GM12878 (cell line): Measurements from ENCODE around the gene NIPA2. TPM values are rescaled to one million over a fixed set of nuclear protein-coding genes. Genes with fewer than 3 reads are reported as not detected.

Experiments
- ATAC-seq: fragments of 200-7000 bp; cut with Tn5 transposase; 3 replicates; pipeline ENCODE4 v1.9.1; 2020; ENCODE audit warnings: mild to moderate bottlenecking, moderate library complexity
- Bru-seq: library from RNA; stranded (reverse); fragments of 400-500 nt; gene quantifications from one replicate; lab custom pipeline; 2021; lab: Mats Ljungman, UMichigan
- BruChase-seq, 2 experiments: library from RNA; stranded (reverse); fragments of 400-500 nt; gene quantifications; one replicate each; lab custom pipeline; 2021; lab: Mats Ljungman, UMichigan
- BruUV-seq: library from RNA; stranded (reverse); fragments of 400-500 nt; replicated peaks from 2 replicates; lab custom pipeline; 2021; lab: Mats Ljungman, UMichigan
- CTCF ChIA-PET: fragments of 300-600 bp; sonication (Branson Sonifier 250); formaldehyde crosslinking; extraction: SDS; loops from one replicate; lab custom pipeline; 2021; ENCODE audit warnings: inconsistent platforms; lab: Yijun Ruan, JAX
- POLR2A ChIA-PET: fragments of 350-600 bp; formaldehyde crosslinking; extraction: SDS; loops from one replicate; lab custom pipeline; 2021; ENCODE audit warnings: inconsistent platforms; lab: Charles Lee
- RAD21 ChIA-PET: fragments of 300-600 bp; sonication (Branson Sonifier 250); formaldehyde crosslinking; loops from one replicate; lab custom pipeline; 2023; ENCODE audit warnings: antibody characterized with exemption; ENCODE audit not compliant: unreplicated experiment; lab: Charles Lee
- SMC1A ChIA-PET: fragments of 300-600 bp; sonication (Branson Sonifier 250); formaldehyde crosslinking; loops from one replicate; lab custom pipeline; 2023; ENCODE audit not compliant: unreplicated experiment, uncharacterized antibody; lab: Charles Lee
- DNase-seq: peaks from one replicate; pipeline ENCODE4 v3.0.0-alpha.2; 2011; ENCODE audit warnings: low read depth, low spot score
- FAIRE-seq: peaks from 3 replicates; lab custom pipeline; 2011; peaks lifted over from hg19 to GRCh38; lab: Jason Lieb, UNC
- H2AFZ ChIP-seq: 2 replicates; pipeline ENCODE4 v1.6.0; 2011; ENCODE audit warnings: low read depth, low read length, control low read depth; ENCODE audit not compliant: control insufficient read depth
- H3K27ac ChIP-seq: 2 replicates; pipeline ENCODE4 v1.5.1; 2011; ENCODE audit warnings: control low read depth; ENCODE audit not compliant: control insufficient read depth, insufficient read depth
- H3K27me3 ChIP-seq, 2 experiments: replicated peaks in 1 of 2; 2 replicates each; pipeline versions ENCODE4 v1.6.0 to v1.6.1; 2011; ENCODE audit warnings: low read length in 1 of 2; ENCODE audit not compliant: control insufficient read depth in 2 of 2, insufficient read depth in 2 of 2
- H3K36me3 ChIP-seq, 2 experiments: 2 replicates each; pipeline ENCODE4 v1.5.1; 2011; ENCODE audit warnings: low read length in 1 of 2; ENCODE audit not compliant: control insufficient read depth in 2 of 2, insufficient read depth in 2 of 2
- H3K4me1 ChIP-seq: 2 replicates; pipeline ENCODE4 v1.6.1; 2011; ENCODE audit warnings: mild to moderate bottlenecking, low read length, moderate library complexity, mixed read lengths; ENCODE audit not compliant: control insufficient read depth, insufficient read depth
- H3K4me2 ChIP-seq: 2 replicates; pipeline ENCODE4 v1.6.0; 2011; ENCODE audit warnings: control low read depth; ENCODE audit not compliant: control insufficient read depth, insufficient read depth
- H3K4me3 ChIP-seq: fragments of 200-600 bp; sonication (generic); 2 replicates; pipeline ENCODE4 v1.5.1; 2016
- H3K79me2 ChIP-seq: 2 replicates; pipeline ENCODE4 v1.6.0; 2011; ENCODE audit warnings: low read length; ENCODE audit not compliant: control insufficient read depth, insufficient read depth
- H3K9ac ChIP-seq: 2 replicates; pipeline ENCODE4 v1.8.0; 2011; ENCODE audit warnings: low read length, control low read depth, mixed read lengths; ENCODE audit not compliant: control insufficient read depth, insufficient read depth
- H3K9me3 ChIP-seq: replicated peaks from 3 replicates; pipeline ENCODE4 v1.5.1; 2011; ENCODE audit warnings: mild to moderate bottlenecking, low read length; ENCODE audit not compliant: control insufficient read depth, insufficient read depth
- H4K20me1 ChIP-seq: 2 replicates; pipeline ENCODE4 v1.6.0; 2011; ENCODE audit not compliant: control insufficient read depth, insufficient read depth
- BMI1 ChIP-seq: fragments of 450-650 bp; IDR thresholded peaks from 2 replicates; pipeline ENCODE4 v1.6.1; 2016; ENCODE audit warnings: mild to moderate bottlenecking, moderate library complexity, borderline replicate concordance
- CREM ChIP-seq: IDR thresholded peaks from 2 replicates; pipeline ENCODE4 v1.6.1; 2014; ENCODE audit warnings: antibody characterized with exemption, low read depth
- E2F4 ChIP-seq: IDR thresholded peaks from 2 replicates; pipeline ENCODE4 v1.6.1; 2012; ENCODE audit warnings: low read depth, low read length, improper control_type of control experiment
- FOXM1 ChIP-seq: IDR thresholded peaks from 2 replicates; pipeline ENCODE4 v1.6.1; 2012; ENCODE audit warnings: low read depth, mild to moderate bottlenecking, inconsistent platforms, low read length, moderate library complexity
- HDGF ChIP-seq: fragments of 450-650 bp; IDR thresholded peaks from 2 replicates; pipeline ENCODE4 v1.6.1; 2016; ENCODE audit warnings: antibody characterized with exemption
- PML ChIP-seq: IDR thresholded peaks from 2 replicates; pipeline ENCODE4 v1.6.1; 2012; ENCODE audit warnings: low read length, inconsistent platforms
- SUPT20H ChIP-seq: IDR thresholded peaks from 2 replicates; pipeline ENCODE4 v1.6.1; 2011; ENCODE audit warnings: low read depth, mild to moderate bottlenecking, low read length, moderate library complexity, borderline replicate concordance; ENCODE audit not compliant: control insufficient read depth
- WGBS: methylation state at CpG from one replicate; pipeline ENCODE4 v1.1.6; 2016; ENCODE audit warnings: low lambda C conversion rate; ENCODE audit not compliant: insufficient replicate concordance, insufficient coverage; ENCODE audit errors: missing lambda C conversion rate; 5-methylcytosine and 5-hydroxymethylcytosine counted together
- in situ Hi-C: fragments of 300-500 bp; cut with MboI; formaldehyde crosslinking; loops from 9 replicates; pipeline ENCODE4 v1.14.3; 2018; ENCODE audit warnings: mixed read lengths
- intact Hi-C: fragments of 100-400 bp; cut with micrococcal nuclease; formaldehyde crosslinking; loops from one replicate; pipeline ENCODE4 v1.14.2; 2022; ENCODE audit not compliant: unreplicated experiment
- long read RNA-seq, 2 experiments: library from polyadenylated mRNA; unstranded; transcript quantifications; one replicate each; pipeline ENCODE4 v2.0.0, GENCODE V29; 2019 to 2020
- polyA minus RNA-seq, 3 experiments: library from RNA; depleted of rRNA, polyadenylated mRNA; stranded (reverse); fragments of >200 nt; gene quantifications; 2 replicates each; pipeline ENCODE4 v1.2.3, GENCODE V29; 2011
- polyA plus RNA-seq, 11 experiments: library from polyadenylated mRNA; depleted of rRNA in 4 of 11; unstranded in 6 of 11; stranded (reverse) in 5 of 11; fragments of >200 nt; fragmentation: Nextera tagmentation in 4 of 11; fragmentation: Illumina TruSeq in 1 of 11; extraction: Ambion mirVana in 4 of 11; extraction: Trizol in 1 of 11; gene quantifications; 1 replicate in 1 of 11; 2 replicates in 10 of 11; pipeline versions ENCODE4 v1.2.1 to v1.2.3, GENCODE V29; 2011 to 2016; ENCODE audit warnings: inconsistent platforms in 2 of 11, missing spikeins in 2 of 11, low read depth in 1 of 11
- total RNA-seq, 4 experiments: library from RNA; depleted of rRNA in 3 of 4; stranded (reverse); fragments of >200 nt in 3 of 4; fragmentation: Illumina TruSeq in 1 of 4; extraction: Trizol in 1 of 4; gene quantifications; 2 replicates each; pipeline versions ENCODE4 v1.2.1 to v1.2.3, GENCODE V29; 2013 to 2021
- TF ChIP-seq, protein P1 (sequence below): fragments of 450-650 bp; IDR thresholded peaks from 2 replicates; pipeline ENCODE4 v1.6.1; 2018; ENCODE audit warnings: borderline replicate concordance, mild to moderate bottlenecking; ENCODE audit not compliant: partially characterized antibody

The NIPA2 gene
- total RNA-seq (2013; cell fraction: nucleolus; rRNA removed) = 103 and 122 TPM in 2 replicates
- total RNA-seq (2014; rRNA removed) (111 and 133 TPM in 2 replicates), total RNA-seq (2014; rRNA removed; fragmentation: Illumina TruSeq; extraction: Trizol) (88.8 and 91.6 TPM in 2 replicates), total RNA-seq (2021) (107 and 108 TPM in 2 replicates), polyA plus RNA-seq (2011; rRNA removed) (90.4 and 117 TPM in 2 replicates), polyA plus RNA-seq (2014; fragmentation: Illumina TruSeq; extraction: Trizol) (92.5 and 127 TPM in 2 replicates), polyA plus RNA-seq (2014; fragmentation: Nextera tagmentation; extraction: Ambion mirVana) (10 to 100 TPM; 24.4 to 36.3 TPM), polyA plus RNA-seq (2014; rRNA removed) (98.2 and 100 TPM in 2 replicates), polyA plus RNA-seq (2016; fragmentation: Nextera tagmentation; extraction: Ambion mirVana) (100 to 1,000 TPM; 148 to 159 TPM), polyA minus RNA-seq (2011; rRNA and poly(A)+ RNA removed) (42.5 and 50.8 TPM in 2 replicates), Bru-seq, nascent RNA (percentile 93 among the genes with signal in this experiment), BruChase-seq, experiment 1, labeled RNA remaining after a 6-hour chase (percentile 92 among the genes with signal in this experiment), BruChase-seq, experiment 2, labeled RNA remaining after a 2-hour chase (percentile 93 among the genes with signal in this experiment)
- polyA plus RNA-seq (2011; ENCODE audit: low read depth) = 43.2 TPM
- polyA plus RNA-seq (2011; cell fraction: cytosol; rRNA removed) = 41.8 and 46.8 TPM in 2 replicates
- polyA plus RNA-seq (2011; cell fraction: nucleus; rRNA removed) = 35.7 and 41.2 TPM in 2 replicates
- 48.8 and 52.2 TPM in 2 replicates for polyA plus RNA-seq (2012)
- polyA minus RNA-seq (2011; cell fraction: cytosol; rRNA and poly(A)+ RNA removed) = 27.1 and 33.2 TPM in 2 replicates
- 36.9 and 55.8 TPM in 2 replicates for polyA minus RNA-seq (2011; cell fraction: nucleus; rRNA and poly(A)+ RNA removed)
- long read RNA-seq, experiment 1, transcript NIPA2-201 (8 exons, 3,233 nt) = minor isoform, 12 of 160 reads
- long read RNA-seq, experiment 1, transcript NIPA2-205 (5 exons, 1,412 nt) = minor isoform, 6 of 160 reads
- long read RNA-seq, experiment 1, transcript NIPA2-203 (6 exons, 2,280 nt) = major isoform, 60 of 160 reads
- long read RNA-seq, experiment 1, transcript NIPA2-204 (7 exons, 3,130 nt) = minor isoform, 18 of 160 reads
- long read RNA-seq, experiment 1, partial matches to known transcripts = 2 of 160 reads
- long read RNA-seq, experiment 1, other reads (novel, unspliced or antisense) = 62 of 160 reads
- long read RNA-seq, experiment 2, transcript NIPA2-204 (7 exons, 3,130 nt) = minor isoform, 35 of 465 reads
- long read RNA-seq, experiment 2, transcript NIPA2-205 (5 exons, 1,412 nt) = minor isoform, 13 of 465 reads
- long read RNA-seq, experiment 2, transcript NIPA2-201 (8 exons, 3,233 nt) = minor isoform, 38 of 465 reads
- long read RNA-seq, experiment 2, transcript NIPA2-203 (6 exons, 2,280 nt) = major isoform, 210 of 465 reads
- long read RNA-seq, experiment 2, partial matches to known transcripts = 22 of 465 reads
- long read RNA-seq, experiment 2, other reads (novel, unspliced or antisense) = 147 of 465 reads

- Histone ChIP-seq H3K9ac (peak within 1 kb of the TSS; percentile 96), H3K4me3 (peak within 1 kb of the TSS; percentile 90), H3K4me2 (peak within 1 kb of the TSS; percentile 46), H3K4me1 (peaks cover 9% of the 10 kb centered on the region), H3K36me3 (peaks cover 1 to 10% of the 10 kb centered on the region in 2 experiments), H3K27me3 (no peaks in the 10 kb centered on the region), H3K9me3 (no peaks in the 10 kb centered on the region), H3K79me2 (peaks cover 45% of the 10 kb centered on the region), H2AFZ (peak within 1 kb of the TSS; percentile 81), H3K27ac (peak within 1 kb of the TSS; percentile 88), H4K20me1 (peaks cover 1% of the 10 kb centered on the region)
- POLR2A ChIA-PET = interaction anchor here (0.5 to 1.4 kb wide), 4 partner anchors 32 to 242 kb away, joined by 3 to 6 read pairs (median 4); no protein-coding TSS in a partner anchor
- ATAC-seq (peak; percentile 91), FAIRE-seq (peak; percentile 70), DNase-seq (peak; percentile 90)
- intact Hi-C loops = loop anchor here (2.0 kb wide), 2 partner anchors 28 to 42 kb away; no protein-coding TSS in a partner anchor
- in situ Hi-C loops = no loop called here
- RAD21 ChIA-PET = interaction anchor here (1.7 kb wide), 1 partner anchor 42 kb away, joined by 9 read pairs; no protein-coding TSS in a partner anchor
- CTCF ChIA-PET = interaction anchor here (2.3 kb wide), 1 partner anchor 42 kb away, joined by 9 read pairs; no protein-coding TSS in a partner anchor
- WGBS = 2% methylated on average over 63 of the region's 83 CpGs
- BruUV-seq = no TSS peak
- SMC1A ChIA-PET = interaction anchor here (0.9 to 2.6 kb wide), 7 partner anchors 11 to 201 kb away, joined by 3 to 16 read pairs (median 3); partner anchors contain the start of genes NIPA1 and TUBGCP5
- TF ChIP-seq, protein P1, sequence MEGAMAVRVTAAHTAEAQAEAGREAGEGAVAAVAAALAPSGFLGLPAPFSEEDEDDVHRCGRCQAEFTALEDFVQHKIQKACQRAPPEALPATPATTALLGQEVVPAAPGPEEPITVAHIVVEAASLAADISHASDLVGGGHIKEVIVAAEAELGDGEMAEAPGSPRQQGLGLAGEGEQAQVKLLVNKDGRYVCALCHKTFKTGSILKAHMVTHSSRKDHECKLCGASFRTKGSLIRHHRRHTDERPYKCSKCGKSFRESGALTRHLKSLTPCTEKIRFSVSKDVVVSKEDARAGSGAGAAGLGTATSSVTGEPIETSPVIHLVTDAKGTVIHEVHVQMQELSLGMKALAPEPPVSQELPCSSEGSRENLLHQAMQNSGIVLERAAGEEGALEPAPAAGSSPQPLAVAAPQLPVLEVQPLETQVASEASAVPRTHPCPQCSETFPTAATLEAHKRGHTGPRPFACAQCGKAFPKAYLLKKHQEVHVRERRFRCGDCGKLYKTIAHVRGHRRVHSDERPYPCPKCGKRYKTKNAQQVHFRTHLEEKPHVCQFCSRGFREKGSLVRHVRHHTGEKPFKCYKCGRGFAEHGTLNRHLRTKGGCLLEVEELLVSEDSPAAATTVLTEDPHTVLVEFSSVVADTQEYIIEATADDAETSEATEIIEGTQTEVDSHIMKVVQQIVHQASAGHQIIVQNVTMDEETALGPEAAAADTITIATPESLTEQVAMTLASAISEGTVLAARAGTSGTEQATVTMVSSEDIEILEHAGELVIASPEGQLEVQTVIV = no peak
- no peak for TF ChIP-seq SUPT20H
- no peak for TF ChIP-seq HDGF
- peak; percentile 98 for TF ChIP-seq CREM
- TF ChIP-seq FOXM1 = no peak
- TF ChIP-seq E2F4 = no peak
- no peak for TF ChIP-seq BMI1
- TF ChIP-seq PML = 0 out of 2 replicates have a peak, but pooled peaks have one; percentile 41
Observed at GRCh38 chr15:22838292-22839042, at the start of gene NIPA2. Gene NIPA2, plus strand, starts transcription at chr15:22838666. Its CDS starts 13,066 bp downstream, at chr15:22851732.
